GM12878 (cell line): Measurements from ENCODE around the gene ASB15. TPM values are rescaled to one million over a fixed set of nuclear protein-coding genes. Genes with fewer than 3 reads are reported as not detected.

Experiments
- ATAC-seq: fragments of 200-7000 bp; cut with Tn5 transposase; 3 replicates; pipeline ENCODE4 v1.9.1; 2020; ENCODE audit warnings: mild to moderate bottlenecking, moderate library complexity
- BruUV-seq: library from RNA; stranded (reverse); fragments of 400-500 nt; replicated peaks from 2 replicates; lab custom pipeline; 2021; lab: Mats Ljungman, UMichigan
- CTCF ChIA-PET: fragments of 300-600 bp; sonication (Branson Sonifier 250); formaldehyde crosslinking; extraction: SDS; loops from one replicate; lab custom pipeline; 2021; ENCODE audit warnings: inconsistent platforms; lab: Yijun Ruan, JAX
- POLR2A ChIA-PET: fragments of 350-600 bp; formaldehyde crosslinking; extraction: SDS; loops from one replicate; lab custom pipeline; 2021; ENCODE audit warnings: inconsistent platforms; lab: Charles Lee
- RAD21 ChIA-PET: fragments of 300-600 bp; sonication (Branson Sonifier 250); formaldehyde crosslinking; loops from one replicate; lab custom pipeline; 2023; ENCODE audit warnings: antibody characterized with exemption; ENCODE audit not compliant: unreplicated experiment; lab: Charles Lee
- SMC1A ChIA-PET: fragments of 300-600 bp; sonication (Branson Sonifier 250); formaldehyde crosslinking; loops from one replicate; lab custom pipeline; 2023; ENCODE audit not compliant: unreplicated experiment, uncharacterized antibody; lab: Charles Lee
- DNase-seq: peaks from one replicate; pipeline ENCODE4 v3.0.0-alpha.2; 2011; ENCODE audit warnings: low read depth, low spot score
- FAIRE-seq: peaks from 3 replicates; lab custom pipeline; 2011; peaks lifted over from hg19 to GRCh38; lab: Jason Lieb, UNC
- H2AFZ ChIP-seq: 2 replicates; pipeline ENCODE4 v1.6.0; 2011; ENCODE audit warnings: low read depth, low read length, control low read depth; ENCODE audit not compliant: control insufficient read depth
- H3K27ac ChIP-seq: 2 replicates; pipeline ENCODE4 v1.5.1; 2011; ENCODE audit warnings: control low read depth; ENCODE audit not compliant: control insufficient read depth, insufficient read depth
- H3K27me3 ChIP-seq, 2 experiments: replicated peaks in 1 of 2; 2 replicates each; pipeline versions ENCODE4 v1.6.0 to v1.6.1; 2011; ENCODE audit warnings: low read length in 1 of 2; ENCODE audit not compliant: control insufficient read depth in 2 of 2, insufficient read depth in 2 of 2
- H3K36me3 ChIP-seq, 2 experiments: 2 replicates each; pipeline ENCODE4 v1.5.1; 2011; ENCODE audit warnings: low read length in 1 of 2; ENCODE audit not compliant: control insufficient read depth in 2 of 2, insufficient read depth in 2 of 2
- H3K4me1 ChIP-seq: 2 replicates; pipeline ENCODE4 v1.6.1; 2011; ENCODE audit warnings: mild to moderate bottlenecking, low read length, moderate library complexity, mixed read lengths; ENCODE audit not compliant: control insufficient read depth, insufficient read depth
- H3K4me2 ChIP-seq: 2 replicates; pipeline ENCODE4 v1.6.0; 2011; ENCODE audit warnings: control low read depth; ENCODE audit not compliant: control insufficient read depth, insufficient read depth
- H3K4me3 ChIP-seq: fragments of 200-600 bp; sonication (generic); 2 replicates; pipeline ENCODE4 v1.5.1; 2016
- H3K79me2 ChIP-seq: 2 replicates; pipeline ENCODE4 v1.6.0; 2011; ENCODE audit warnings: low read length; ENCODE audit not compliant: control insufficient read depth, insufficient read depth
- H3K9ac ChIP-seq: 2 replicates; pipeline ENCODE4 v1.8.0; 2011; ENCODE audit warnings: low read length, control low read depth, mixed read lengths; ENCODE audit not compliant: control insufficient read depth, insufficient read depth
- H3K9me3 ChIP-seq: replicated peaks from 3 replicates; pipeline ENCODE4 v1.5.1; 2011; ENCODE audit warnings: mild to moderate bottlenecking, low read length; ENCODE audit not compliant: control insufficient read depth, insufficient read depth
- H4K20me1 ChIP-seq: 2 replicates; pipeline ENCODE4 v1.6.0; 2011; ENCODE audit not compliant: control insufficient read depth, insufficient read depth
- ASH2L ChIP-seq: fragments of 300-600, 200-600 bp; sonication (generic); IDR thresholded peaks from 2 replicates; pipeline ENCODE4 v1.6.1; 2017; ENCODE audit warnings: low read depth, mild to moderate bottlenecking, borderline replicate concordance
- EED ChIP-seq: sonication (generic); IDR thresholded peaks from 2 replicates; pipeline ENCODE4 v1.6.1; 2016; ENCODE audit warnings: antibody characterized with exemption, low read depth
- ELK1 ChIP-seq: IDR thresholded peaks from 2 replicates; pipeline ENCODE4 v1.6.1; 2012; ENCODE audit warnings: low read depth, low read length, improper control_type of control experiment
- GABPA ChIP-seq: IDR thresholded peaks from 2 replicates; pipeline ENCODE4 v1.6.1; 2014; ENCODE audit warnings: antibody characterized with exemption, low read depth, mild to moderate bottlenecking, inconsistent platforms
- JUNB ChIP-seq: IDR thresholded peaks from 2 replicates; pipeline ENCODE4 v1.6.1; 2016; ENCODE audit warnings: antibody characterized with exemption, mild to moderate bottlenecking
- NFYB ChIP-seq: IDR thresholded peaks from 2 replicates; pipeline ENCODE4 v1.6.1; 2011; ENCODE audit warnings: low read depth, mild to moderate bottlenecking, low read length, improper control_type of control experiment, moderate library complexity; ENCODE audit not compliant: insufficient read depth
- NR2C2 ChIP-seq: IDR thresholded peaks from 2 replicates; pipeline ENCODE4 v1.6.1; 2011; ENCODE audit warnings: borderline replicate concordance, low read depth; ENCODE audit not compliant: control insufficient read depth, insufficient read length
- POLR2A ChIP-seq: IDR thresholded peaks from 2 replicates; pipeline ENCODE4 v1.6.1; 2011; ENCODE audit warnings: low read depth, mild to moderate bottlenecking, low read length
- POLR2AphosphoS5 ChIP-seq: IDR thresholded peaks from 2 replicates; pipeline ENCODE4 v1.6.1; 2011; ENCODE audit warnings: mild to moderate bottlenecking, low read length, inconsistent platforms
- SIN3A ChIP-seq: IDR thresholded peaks from 2 replicates; pipeline ENCODE4 v1.6.1; 2012; ENCODE audit warnings: low read depth, low read length, improper control_type of control experiment
- SP1 ChIP-seq: IDR thresholded peaks from one replicate; pipeline ENCODE4 v1.6.1; 2011; ENCODE audit warnings: low read depth, low read length
- WGBS: methylation state at CpG from one replicate; pipeline ENCODE4 v1.1.6; 2016; ENCODE audit warnings: low lambda C conversion rate; ENCODE audit not compliant: insufficient replicate concordance, insufficient coverage; ENCODE audit errors: missing lambda C conversion rate; 5-methylcytosine and 5-hydroxymethylcytosine counted together
- in situ Hi-C: fragments of 300-500 bp; cut with MboI; formaldehyde crosslinking; loops from 9 replicates; pipeline ENCODE4 v1.14.3; 2018; ENCODE audit warnings: mixed read lengths
- intact Hi-C: fragments of 100-400 bp; cut with micrococcal nuclease; formaldehyde crosslinking; loops from one replicate; pipeline ENCODE4 v1.14.2; 2022; ENCODE audit not compliant: unreplicated experiment
- polyA plus RNA-seq, 11 experiments: library from polyadenylated mRNA; depleted of rRNA in 4 of 11; unstranded in 6 of 11; stranded (reverse) in 5 of 11; fragments of >200 nt; fragmentation: Nextera tagmentation in 4 of 11; fragmentation: Illumina TruSeq in 1 of 11; extraction: Ambion mirVana in 4 of 11; extraction: Trizol in 1 of 11; gene quantifications; 1 replicate in 1 of 11; 2 replicates in 10 of 11; pipeline versions ENCODE4 v1.2.1 to v1.2.3, GENCODE V29; 2011 to 2016; ENCODE audit warnings: inconsistent platforms in 2 of 11, missing spikeins in 2 of 11, low read depth in 1 of 11
- total RNA-seq, 4 experiments: library from RNA; depleted of rRNA in 3 of 4; stranded (reverse); fragments of >200 nt in 3 of 4; fragmentation: Illumina TruSeq in 1 of 4; extraction: Trizol in 1 of 4; gene quantifications; 2 replicates each; pipeline versions ENCODE4 v1.2.1 to v1.2.3, GENCODE V29; 2013 to 2021

The ASB15 gene
- total and polyA plus RNA-seq, 10 of the 15 experiments (the other 5 are each of a cell fraction or from before 2014, with no cell fraction given): not detected

- no peaks in the 10 kb centered on the region for H3K79me2 ChIP-seq
- H2AFZ ChIP-seq: no peak overlapping the region
- no peak for TF ChIP-seq SIN3A
- TF ChIP-seq POLR2AphosphoS5: no peak
- peak; percentile 41; the same call in 1 of the 2 replicates for TF ChIP-seq POLR2A
- no peak for TF ChIP-seq SP1
- intact Hi-C loops: no loop called here
- DNase-seq (no peak), ATAC-seq (no peak; the same call in 2 of the 3 replicates), FAIRE-seq (no peak)
- ChIA-PET CTCF (interaction anchor here (1.8 kb wide), 1 partner anchor 9 kb away, joined by 5 read pairs; no protein-coding TSS in a partner anchor), RAD21 (no interaction called here), POLR2A (no interaction called here), SMC1A (no interaction called here)
- no peak overlapping the region for H3K9ac ChIP-seq
- WGBS: 78% methylated on average over 5 of the region's 5 CpGs
- H3K27me3 ChIP-seq: no peaks in the 10 kb centered on the region
- BruUV-seq: no TSS peak
- H3K36me3 ChIP-seq: no peaks in the 10 kb centered on the region
- H3K4me1 ChIP-seq: no peaks in the 10 kb centered on the region
- H3K4me2 ChIP-seq: no peak overlapping the region
- no peaks in the 10 kb centered on the region for H3K9me3 ChIP-seq
- no peak overlapping the region for H3K27ac ChIP-seq
- H3K4me3 ChIP-seq: no peak overlapping the region
- H4K20me1 ChIP-seq: no peaks in the 10 kb centered on the region
- in situ Hi-C loops: no loop called here
Observed at GRCh38 chr7:123673137-123673732, 71.6 kb downstream of the ASB15 start.

GRCh38 chr7:123673752-123674398, 72.3 kb downstream of the ASB15 start:
- no TSS peak for BruUV-seq
- Histone ChIP-seq H3K27me3 (no peaks in the 10 kb centered on the region), H4K20me1 (no peaks in the 10 kb centered on the region), H3K9ac (no peak overlapping the region), H2AFZ (no peak overlapping the region), H3K4me3 (no peak overlapping the region), H3K36me3 (no peaks in the 10 kb centered on the region), H3K4me1 (no peaks in the 10 kb centered on the region), H3K9me3 (no peaks in the 10 kb centered on the region), H3K27ac (no peak overlapping the region), H3K79me2 (no peaks in the 10 kb centered on the region), H3K4me2 (no peak overlapping the region)
- no peak for ATAC-seq
- ChIA-PET RAD21 (no interaction called here), POLR2A (no interaction called here), CTCF (interaction anchor here (0.6 to 1.3 kb wide), 3 partner anchors 49 to 304 kb away, joined by 3 read pairs; no protein-coding TSS in a partner anchor), SMC1A (interaction anchor here (1.0 kb wide), 1 partner anchor 9 kb away, joined by 3 read pairs; no protein-coding TSS in a partner anchor)
- no peak for FAIRE-seq
- TF ChIP-seq GABPA: no peak
- TF ChIP-seq JUNB: no peak
- no peak for TF ChIP-seq ASH2L
- TF ChIP-seq NFYB: no peak
- no peak for TF ChIP-seq EED
- TF ChIP-seq NR2C2: no peak
- no peak for TF ChIP-seq ELK1
- intact Hi-C loops (no loop called here), in situ Hi-C loops (no loop called here)
- WGBS: 58% methylated on average over 3 of the region's 3 CpGs
- no peak for DNase-seq
